CD4-positive, CD25-positive, alpha-beta regulatory T cell (primary cell): ENCODE measurements around the gene ZNF616. TPM values are rescaled to one million over a fixed set of nuclear protein-coding genes. Genes with fewer than 3 reads are reported as not detected.

Experiments used
- ATAC-seq, 2 donors: fragments of 150-1000 bp; cut with Tn5 transposase; one replicate each; pipeline ENCODE4 v1.10.0; 2021; ENCODE audit warnings: low read depth in 2 of 2, moderate number of reproducible peaks in 2 of 2, moderate library complexity in 1 of 2
- DNase-seq, 3 donors: peaks; one replicate each; pipeline versions ENCODE4 v3.0.0 to v3.0.0-alpha.2; 2012 to 2022; ENCODE audit warnings: mixed read lengths in 1 of 3
- H3K27ac ChIP-seq: one replicate; pipeline ENCODE4 v1.7.0; 2013; ENCODE audit warnings: mild to moderate bottlenecking, low read length; ENCODE audit not compliant: insufficient read depth, poor library complexity, severe bottlenecking
- H3K27me3 ChIP-seq: one replicate; pipeline ENCODE4 v1.7.0; 2013; ENCODE audit warnings: low read length; ENCODE audit not compliant: control insufficient read depth, insufficient read depth
- H3K36me3 ChIP-seq: one replicate; pipeline ENCODE4 v1.7.0; 2013; ENCODE audit warnings: mild to moderate bottlenecking, low read length, moderate library complexity; ENCODE audit not compliant: control insufficient read depth, insufficient read depth
- H3K4me1 ChIP-seq: 2 replicates; pipeline ENCODE4 v1.7.0; 2013; ENCODE audit warnings: mild to moderate bottlenecking, low read length; ENCODE audit not compliant: insufficient read depth, control insufficient read depth, poor library complexity, severe bottlenecking
- H3K4me3 ChIP-seq: one replicate; pipeline ENCODE4 v1.7.0; 2013; ENCODE audit warnings: low read depth, mild to moderate bottlenecking, low read length, moderate library complexity
- H3K9me3 ChIP-seq, 2 experiments: 1 replicate in 1 of 2; 2 replicates in 1 of 2; pipeline ENCODE4 v1.7.0; 2013; ENCODE audit warnings: low read length in 2 of 2, mild to moderate bottlenecking in 1 of 2, moderate library complexity in 1 of 2; ENCODE audit not compliant: control insufficient read depth in 2 of 2
- H3K27ac Mint-ChIP-seq, 3 donors: one replicate each; pipeline ENCODE4 v1.8.0; 2020 to 2022; ENCODE audit warnings: mild to moderate bottlenecking in 3 of 3, mixed read lengths in 3 of 3, moderate library complexity in 2 of 3
- H3K27me3 Mint-ChIP-seq: one replicate; pipeline ENCODE4 v1.8.0; 2022; ENCODE audit warnings: mild to moderate bottlenecking, mixed read lengths
- H3K36me3 Mint-ChIP-seq: one replicate; pipeline ENCODE4 v1.8.0; 2020; ENCODE audit warnings: mixed read lengths
- H3K4me1 Mint-ChIP-seq, 4 donors: one replicate each; pipeline ENCODE4 v1.8.0; 2020 to 2022; ENCODE audit warnings: mixed read lengths in 4 of 4, mild to moderate bottlenecking in 1 of 4
- H3K4me3 Mint-ChIP-seq, 4 donors: one replicate each; pipeline ENCODE4 v1.8.0; 2020 to 2022; ENCODE audit warnings: mild to moderate bottlenecking in 4 of 4, mixed read lengths in 4 of 4, moderate library complexity in 3 of 4
- H3K9me3 Mint-ChIP-seq, 7 donors: one replicate each; pipeline ENCODE4 v1.8.0; 2020 to 2022; ENCODE audit warnings: mixed read lengths in 7 of 7, mild to moderate bottlenecking in 3 of 7, moderate library complexity in 2 of 7
- polyA plus RNA-seq, 4 donors: library from polyadenylated mRNA; unstranded; fragments of 300-500 nt; fragmentation: Illumina TruSeq; gene quantifications; one replicate each; pipeline ENCODE4 v1.2.3, GENCODE V29; 2021
- total RNA-seq: library from RNA; stranded (reverse); gene quantifications from one replicate; pipeline ENCODE4 v1.2.3, GENCODE V29; 2022

The ZNF616 gene
- total and polyA plus RNA-seq, 5 donors from 2014 or later = 2.4 to 8.2 (median 3.8) TPM

- H3K27ac Mint-ChIP-seq = no peak overlapping the region
- H3K27me3 Mint-ChIP-seq = no peaks in the 10 kb centered on the region
- Histone ChIP-seq H3K4me3 (no peak overlapping the region), H3K36me3 (peaks cover 82% of the 10 kb centered on the region), H3K4me1 (no peaks in the 10 kb centered on the region), H3K9me3 (peaks cover 88 to 100% of the 10 kb centered on the region in 2 experiments), H3K27ac (no peak overlapping the region), H3K27me3 (no peaks in the 10 kb centered on the region)
- no peak overlapping the region for H3K4me3 Mint-ChIP-seq
- DNase-seq (no peak), ATAC-seq (no peak)
- H3K9me3 Mint-ChIP-seq = peaks cover 6 to 92% (median 47%) of the 10 kb centered on the region in 7 donors
- peaks cover 0 to 11% (median 2%) of the 10 kb centered on the region in 4 donors for H3K4me1 Mint-ChIP-seq
- peaks cover 80% of the 10 kb centered on the region for H3K36me3 Mint-ChIP-seq
Observed at GRCh38 chr19:52069653-52070052, 70.1 kb downstream of the ZNF616 start.

DNA sequence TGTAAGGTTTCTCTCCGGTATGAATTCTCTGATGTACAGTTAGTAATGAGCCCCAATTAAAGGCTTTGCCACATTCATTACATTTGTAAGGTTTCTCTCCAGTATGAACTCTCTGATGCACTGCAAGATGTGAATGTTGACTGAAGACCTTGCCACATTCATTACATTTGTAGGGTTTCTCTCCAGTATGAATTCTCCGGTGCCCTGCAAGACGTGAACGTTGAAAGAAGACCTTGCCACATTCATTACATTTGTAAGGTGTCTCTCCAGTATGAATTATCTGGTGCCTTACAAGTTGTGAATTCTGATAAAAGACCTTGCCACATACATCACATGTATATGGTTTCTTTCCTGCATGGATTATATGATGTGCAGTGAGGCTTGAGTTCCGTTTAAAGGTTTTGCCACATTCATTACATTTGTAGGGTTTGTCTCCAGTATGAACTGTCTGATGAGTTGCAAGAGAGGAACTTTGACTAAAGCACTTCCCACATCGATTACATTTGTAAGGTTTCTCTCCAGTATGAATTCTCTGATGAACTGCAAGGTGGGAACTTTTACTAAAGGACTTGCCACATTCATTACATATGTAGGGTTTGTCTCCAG is 73.4 kb downstream of the ZNF616 start:
- Mint-ChIP-seq H3K36me3 (peaks cover 56% of the 10 kb centered on the region), H3K27ac (no peak overlapping the region), H3K27me3 (no peaks in the 10 kb centered on the region), H3K4me3 (no peak overlapping the region), H3K4me1 (peaks cover 0 to 7% (median under 1%) of the 10 kb centered on the region in 4 donors), H3K9me3 (peaks cover 7 to 88% (median 49%) of the 10 kb centered on the region in 7 donors)
- no peak for ATAC-seq
- no peaks in the 10 kb centered on the region for H3K27me3 ChIP-seq
- H3K36me3 ChIP-seq = peaks cover 49% of the 10 kb centered on the region
- no peaks in the 10 kb centered on the region for H3K4me1 ChIP-seq
- H3K4me3 ChIP-seq = peak overlapping the region; percentile 21
- H3K27ac ChIP-seq = no peak overlapping the region
- no peak for DNase-seq
- H3K9me3 ChIP-seq = peaks cover 75 to 99% of the 10 kb centered on the region in 2 experiments

- H3K4me1 Mint-ChIP-seq = peaks cover 0 to 7% (median under 1%) of the 10 kb centered on the region in 4 donors
- H3K4me3 Mint-ChIP-seq = no peak overlapping the region
- Histone ChIP-seq H3K27ac (no peak overlapping the region), H3K36me3 (peaks cover 40% of the 10 kb centered on the region), H3K27me3 (no peaks in the 10 kb centered on the region), H3K4me3 (no peak overlapping the region), H3K4me1 (no peaks in the 10 kb centered on the region), H3K9me3 (peaks cover 74 to 99% of the 10 kb centered on the region in 2 experiments)
- H3K27ac Mint-ChIP-seq = no peak overlapping the region
- DNase-seq (no peak), ATAC-seq (no peak)
- peaks cover 50% of the 10 kb centered on the region for H3K36me3 Mint-ChIP-seq
- H3K9me3 Mint-ChIP-seq = peaks cover 0 to 88% (median 45%) of the 10 kb centered on the region in 7 donors
- no peaks in the 10 kb centered on the region for H3K27me3 Mint-ChIP-seq
Observed at GRCh38 chr19:52065399-52065798, 74.3 kb downstream of the ZNF616 start.

Other genes starting within 250 kb of the ZNF616 start
- 9.3 TPM for gene ZNF649, start 234.9 kb downstream of the ZNF616 start, total RNA-seq
- 1 to 10 TPM; 5.9 to 9.2 (median 7.8) TPM for gene ZNF649, start 234.9 kb downstream of the ZNF616 start, polyA plus RNA-seq
- gene ZNF613, start 212.5 kb downstream of the ZNF616 start, total RNA-seq = 2.4 TPM
- gene ZNF613, start 212.5 kb downstream of the ZNF616 start, polyA plus RNA-seq = 1 to 10 TPM; 3.7 to 5.8 (median 4.7) TPM
- gene ZNF350, start 153.1 kb downstream of the ZNF616 start, total RNA-seq = 25.4 TPM
- 10 to 100 TPM; 15.5 to 25.3 (median 18.8) TPM for gene ZNF350, start 153.1 kb downstream of the ZNF616 start, polyA plus RNA-seq
- 13.0 TPM for gene ZNF615, start 131.7 kb downstream of the ZNF616 start, total RNA-seq
- 10 to 100 TPM in 2 of 4 donors, 1 to 10 TPM in 2; 6.6 to 12.9 (median 10.3) TPM for gene ZNF615, start 131.7 kb downstream of the ZNF616 start, polyA plus RNA-seq
- gene ZNF614, start 111.6 kb downstream of the ZNF616 start, total RNA-seq = 5.1 TPM
- gene ZNF614, start 111.6 kb downstream of the ZNF616 start, polyA plus RNA-seq = 1 to 10 TPM; 3.3 to 7.2 (median 3.8) TPM
- 16.8 TPM for gene ZNF432, start 91.1 kb downstream of the ZNF616 start, total RNA-seq
- gene ZNF432, start 91.1 kb downstream of the ZNF616 start, polyA plus RNA-seq = 1 to 10 TPM; 2.5 to 6.6 (median 3.5) TPM
- 21.0 TPM for gene ZNF841, start 44.2 kb downstream of the ZNF616 start, total RNA-seq
- 1 to 10 TPM; 2.4 to 3.4 (median 2.9) TPM for gene ZNF841, start 44.2 kb downstream of the ZNF616 start, polyA plus RNA-seq
- 22.4 TPM for gene ZNF836, start 31.7 kb upstream of the ZNF616 start, total RNA-seq
- 10 to 100 TPM in 1 of 4 donors, 1 to 10 TPM in 3; 3.0 to 10.2 (median 8.3) TPM for gene ZNF836, start 31.7 kb upstream of the ZNF616 start, polyA plus RNA-seq
- 180 TPM for gene PPP2R1A, start 50.1 kb upstream of the ZNF616 start, total RNA-seq
- gene PPP2R1A, start 50.1 kb upstream of the ZNF616 start, polyA plus RNA-seq = 100 to 1,000 TPM; 170 to 212 (median 180) TPM
- 31.9 TPM for gene ZNF766, start 129.6 kb upstream of the ZNF616 start, total RNA-seq
- gene ZNF766, start 129.6 kb upstream of the ZNF616 start, polyA plus RNA-seq = 10 to 100 TPM; 39.1 to 62.4 (median 59.8) TPM
- 7.0 TPM for gene ZNF480, start 157.2 kb upstream of the ZNF616 start, total RNA-seq
- 10 to 100 TPM; 14.1 to 20.5 (median 16.1) TPM for gene ZNF480, start 157.2 kb upstream of the ZNF616 start, polyA plus RNA-seq
- gene ZNF610, start 196.3 kb upstream of the ZNF616 start, total RNA-seq = 0.67 TPM
- 1 to 10 TPM in 2 of 4 donors, under 1 TPM in 1, not detected in 1; 0.37 to 3.6 (median 3.0) TPM for gene ZNF610, start 196.3 kb upstream of the ZNF616 start, polyA plus RNA-seq
- gene ZNF880, start 230.0 kb upstream of the ZNF616 start, total RNA-seq = 17.9 TPM
- 10 to 100 TPM; 26.4 to 34.3 (median 28.1) TPM for gene ZNF880, start 230.0 kb upstream of the ZNF616 start, polyA plus RNA-seq